K562 (cell line): ENCODE measurements around the gene MED28. TPM values are rescaled to one million over a fixed set of nuclear protein-coding genes. Genes with fewer than 3 reads are reported as not detected.

ENCODE experiments used
- ZFP1 ChIP-seq: fragments of 450-650 bp; formaldehyde crosslinking; IDR thresholded peaks from 2 replicates; pipeline ENCODE4 v1.4.0; 2020; ENCODE audit warnings: mild to moderate bottlenecking, mixed read lengths
- ZNF224 ChIP-seq: sonication (generic); formaldehyde crosslinking; IDR thresholded peaks from 2 replicates; pipeline ENCODE4 v1.8.0; 2022; ENCODE audit warnings: mild to moderate bottlenecking, missing genetic modification reagents
- polyA plus RNA-seq, 8 experiments: library from polyadenylated mRNA; depleted of rRNA in 4 of 8; stranded (reverse) in 5 of 8; unstranded in 3 of 8; fragments of >200 nt; fragmentation: Nextera tagmentation in 2 of 8; fragmentation: Illumina TruSeq in 1 of 8; extraction: Ambion mirVana in 2 of 8; extraction: Trizol in 1 of 8; gene quantifications; 2 replicates each; pipeline versions ENCODE4 v1.2.1 to v1.2.3, GENCODE V29; 2011 to 2014; ENCODE audit warnings: inconsistent platforms in 1 of 8, missing spikeins in 1 of 8
- total RNA-seq, 7 experiments: library from RNA; depleted of rRNA in 6 of 7; stranded (reverse); fragments of >200 nt in 6 of 7; fragmentation: Illumina TruSeq in 2 of 7; extraction: Trizol in 2 of 7; gene quantifications; 2 replicates each; pipeline versions ENCODE4 v1.2.1 to v1.2.3, GENCODE V29; 2011 to 2021; ENCODE audit warnings: low replicate concordance in 1 of 7
- TF ChIP-seq, protein P1 (sequence below), 2 experiments: fragments of 450-650 bp in 1 of 2; sonication (generic) in 1 of 2; formaldehyde crosslinking in 1 of 2; IDR thresholded peaks; 2 replicates each; pipeline versions ENCODE4 v1.7.1 to v1.9.0; 2016 to 2022; ENCODE audit warnings: inconsistent platforms in 1 of 2, mild to moderate bottlenecking in 1 of 2, missing genetic modification reagents in 1 of 2

Gene MED28
- total and polyA plus RNA-seq, 9 of the 15 experiments (the other 6 are each of a cell fraction or from before 2014, with no cell fraction given): 15.5 to 93.8 (median 50.5) TPM

DNA sequence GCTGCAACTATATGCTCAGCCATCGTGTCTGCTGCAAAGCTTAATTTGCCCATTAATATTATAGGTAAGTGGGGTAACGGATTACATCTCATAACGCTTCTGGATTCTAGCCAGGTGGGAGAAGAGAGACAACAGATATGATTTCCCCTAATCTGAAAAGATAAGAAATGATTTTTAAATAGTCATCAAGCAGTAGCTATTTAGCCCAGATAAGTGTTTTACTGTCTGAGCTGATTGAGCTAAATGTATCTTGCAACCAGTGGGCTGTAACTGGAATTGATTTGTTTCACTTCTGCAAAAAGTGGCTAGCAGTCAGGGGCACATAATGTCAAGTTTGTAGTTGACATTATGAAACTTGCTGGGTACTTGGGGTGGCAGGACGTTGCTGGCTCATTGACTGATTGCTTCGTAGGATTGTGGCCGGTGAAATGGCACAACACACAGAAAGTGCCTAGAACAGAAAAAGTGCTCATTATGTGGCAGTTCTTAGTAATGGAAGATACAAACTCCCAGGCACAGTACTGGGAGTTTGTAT is 18.9 kb upstream of the MED28 start (continued):
- TF ChIP-seq, protein P1, sequence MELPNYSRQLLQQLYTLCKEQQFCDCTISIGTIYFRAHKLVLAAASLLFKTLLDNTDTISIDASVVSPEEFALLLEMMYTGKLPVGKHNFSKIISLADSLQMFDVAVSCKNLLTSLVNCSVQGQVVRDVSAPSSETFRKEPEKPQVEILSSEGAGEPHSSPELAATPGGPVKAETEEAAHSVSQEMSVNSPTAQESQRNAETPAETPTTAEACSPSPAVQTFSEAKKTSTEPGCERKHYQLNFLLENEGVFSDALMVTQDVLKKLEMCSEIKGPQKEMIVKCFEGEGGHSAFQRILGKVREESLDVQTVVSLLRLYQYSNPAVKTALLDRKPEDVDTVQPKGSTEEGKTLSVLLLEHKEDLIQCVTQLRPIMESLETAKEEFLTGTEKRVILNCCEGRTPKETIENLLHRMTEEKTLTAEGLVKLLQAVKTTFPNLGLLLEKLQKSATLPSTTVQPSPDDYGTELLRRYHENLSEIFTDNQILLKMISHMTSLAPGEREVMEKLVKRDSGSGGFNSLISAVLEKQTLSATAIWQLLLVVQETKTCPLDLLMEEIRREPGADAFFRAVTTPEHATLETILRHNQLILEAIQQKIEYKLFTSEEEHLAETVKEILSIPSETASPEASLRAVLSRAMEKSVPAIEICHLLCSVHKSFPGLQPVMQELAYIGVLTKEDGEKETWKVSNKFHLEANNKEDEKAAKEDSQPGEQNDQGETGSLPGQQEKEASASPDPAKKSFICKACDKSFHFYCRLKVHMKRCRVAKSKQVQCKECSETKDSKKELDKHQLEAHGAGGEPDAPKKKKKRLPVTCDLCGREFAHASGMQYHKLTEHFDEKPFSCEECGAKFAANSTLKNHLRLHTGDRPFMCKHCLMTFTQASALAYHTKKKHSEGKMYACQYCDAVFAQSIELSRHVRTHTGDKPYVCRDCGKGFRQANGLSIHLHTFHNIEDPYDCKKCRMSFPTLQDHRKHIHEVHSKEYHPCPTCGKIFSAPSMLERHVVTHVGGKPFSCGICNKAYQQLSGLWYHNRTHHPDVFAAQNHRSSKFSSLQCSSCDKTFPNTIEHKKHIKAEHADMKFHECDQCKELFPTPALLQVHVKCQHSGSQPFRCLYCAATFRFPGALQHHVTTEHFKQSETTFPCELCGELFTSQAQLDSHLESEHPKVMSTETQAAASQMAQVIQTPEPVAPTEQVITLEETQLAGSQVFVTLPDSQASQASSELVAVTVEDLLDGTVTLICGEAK (IDR thresholded peaks at IDR 0.05): no peak
- TF ChIP-seq, protein P1 (CRISPR knock-in tag; IDR thresholded peaks at IDR 0.05): no peak
- no peak for TF ChIP-seq ZNF224 (CRISPR knock-in tag)
- TF ChIP-seq ZFP1 (CRISPR knock-in tag): no peak
